Fibroblast of lung (primary cell): ENCODE results near the gene PPP1R1C. TPM values are rescaled to one million over a fixed set of nuclear protein-coding genes. Genes with fewer than 3 reads are reported as not detected.

Source experiments
- DNase-seq, 2 donors: peaks; one replicate each; pipeline versions ENCODE4 v3.0.0 to v3.0.0-alpha.2; 2010; ENCODE audit warnings: low read depth in 2 of 2
- H2AFZ ChIP-seq: 2 replicates; pipeline ENCODE4 v1.5.1; 2012; ENCODE audit warnings: low read length, control low read depth, inconsistent platforms
- H3K27ac ChIP-seq: 2 replicates; pipeline ENCODE4 v1.5.1; 2011; ENCODE audit warnings: low read length, control low read depth; ENCODE audit not compliant: insufficient read depth
- H3K27me3 ChIP-seq: 2 replicates; pipeline ENCODE4 v1.5.1; 2011; ENCODE audit warnings: mild to moderate bottlenecking, low read length; ENCODE audit not compliant: control insufficient read depth, insufficient read depth
- H3K36me3 ChIP-seq: 2 replicates; pipeline ENCODE4 v1.5.1; 2011; ENCODE audit warnings: low read length; ENCODE audit not compliant: control insufficient read depth, insufficient read depth
- H3K4me1 ChIP-seq: 2 replicates; pipeline ENCODE4 v1.5.1; 2011; ENCODE audit warnings: low read length; ENCODE audit not compliant: control insufficient read depth, insufficient read depth; ENCODE audit errors: extremely low read depth
- H3K4me2 ChIP-seq: 2 replicates; pipeline ENCODE4 v1.5.1; 2011; ENCODE audit warnings: low read length, control low read depth; ENCODE audit not compliant: insufficient read depth; ENCODE audit errors: extremely low read depth
- H3K4me3 ChIP-seq, 4 experiments: fragments of 200-600 bp in 1 of 4; sonication (generic) in 1 of 4; replicated peaks in 1 of 4; 2 replicates each; pipeline ENCODE4 v1.5.1; 2011 to 2016; ENCODE audit warnings: low read length in 4 of 4, low read depth in 3 of 4, mild to moderate bottlenecking in 3 of 4, control low read depth in 2 of 4, inconsistent platforms in 1 of 4, mixed read lengths in 1 of 4; ENCODE audit not compliant: insufficient read depth in 1 of 4; ENCODE audit errors: control extremely low read depth in 1 of 4
- H3K79me2 ChIP-seq: 2 replicates; pipeline ENCODE4 v1.5.1; 2012; ENCODE audit warnings: mild to moderate bottlenecking, low read length, inconsistent platforms; ENCODE audit not compliant: control insufficient read depth, insufficient read depth
- H3K9ac ChIP-seq: 2 replicates; pipeline ENCODE4 v1.5.1; 2011; ENCODE audit warnings: mild to moderate bottlenecking, low read length, control low read depth; ENCODE audit not compliant: insufficient read depth
- H3K9me3 ChIP-seq: 2 replicates; pipeline ENCODE4 v1.5.1; 2012; ENCODE audit warnings: low read depth, low read length; ENCODE audit not compliant: control insufficient read depth, insufficient read depth
- H4K20me1 ChIP-seq: 2 replicates; pipeline ENCODE4 v1.5.1; 2011; ENCODE audit warnings: low read length; ENCODE audit not compliant: control insufficient read depth, insufficient read depth; ENCODE audit errors: extremely low read depth
- CTCF ChIP-seq, 2 donors: IDR thresholded peaks in 1 of 2; conservative IDR thresholded peaks in 1 of 2; 1 replicate in 1 of 2; 2 replicates in 1 of 2; pipeline ENCODE4 v1.5.1; 2011 to 2012; ENCODE audit warnings: low read length in 2 of 2, control low read depth in 1 of 2, inconsistent platforms in 1 of 2, low read depth in 1 of 2, mild to moderate bottlenecking in 1 of 2
- EZH2 ChIP-seq: IDR thresholded peaks from 2 replicates; pipeline ENCODE4 v1.5.1; 2012; ENCODE audit warnings: low read length, control low read depth, mild to moderate bottlenecking; ENCODE audit errors: missing control alignments
- polyA plus RNA-seq, 2 donors: library from polyadenylated mRNA; depleted of rRNA in 1 of 2; stranded (reverse) in 1 of 2; unstranded in 1 of 2; fragments of >200 nt; gene quantifications; 2 replicates each; pipeline ENCODE4 v1.2.1, GENCODE V29; 2011 to 2012; ENCODE audit warnings: missing spikeins in 1 of 2
- total RNA-seq: library from RNA; depleted of rRNA; stranded (reverse); fragments of >200 nt; gene quantifications from 2 replicates; pipeline ENCODE4 v1.2.1, GENCODE V29; 2014

PPP1R1C gene
- total and polyA plus RNA-seq, 2 donors (not counting 1 experiment from before 2014, with no cell fraction given): 0.50 to 0.57 TPM

GRCh38 chr2:182050333-182051135 lies 64.9 kb downstream of the PPP1R1C start:
- H3K79me2 ChIP-seq: no peaks in the 10 kb centered on the region
- no peaks in the 10 kb centered on the region for H3K4me1 ChIP-seq
- H4K20me1 ChIP-seq: no peaks in the 10 kb centered on the region
- no peaks in the 10 kb centered on the region for H3K36me3 ChIP-seq
- H2AFZ ChIP-seq: no peak overlapping the region
- H3K27me3 ChIP-seq: no peaks in the 10 kb centered on the region
- H3K4me2 ChIP-seq: no peak overlapping the region
- H3K4me3 ChIP-seq: no peak overlapping the region
- no peaks in the 10 kb centered on the region for H3K9me3 ChIP-seq
- no peak overlapping the region for H3K27ac ChIP-seq
- DNase-seq: no peak
- no peak for TF ChIP-seq CTCF (conservative IDR thresholded peaks at IDR 0.05 in 1 of 2, IDR thresholded peaks at IDR 0.05 in 1 of 2; ENCODE audit: low read depth in 1 of 2, low read length in 2 of 2)
- no peak overlapping the region for H3K9ac ChIP-seq

- Histone ChIP-seq H3K4me1 (no peaks in the 10 kb centered on the region), H3K36me3 (no peaks in the 10 kb centered on the region), H3K9ac (no peak overlapping the region), H3K4me3 (no peak overlapping the region), H2AFZ (no peak overlapping the region), H3K27me3 (no peaks in the 10 kb centered on the region), H3K4me2 (no peak overlapping the region), H4K20me1 (no peaks in the 10 kb centered on the region), H3K27ac (no peak overlapping the region), H3K9me3 (no peaks in the 10 kb centered on the region), H3K79me2 (no peaks in the 10 kb centered on the region)
- no peak for DNase-seq
- TF ChIP-seq CTCF (conservative IDR thresholded peaks at IDR 0.05 in 1 of 2, IDR thresholded peaks at IDR 0.05 in 1 of 2; ENCODE audit: low read depth in 1 of 2, low read length in 2 of 2): no peak
- no peak for TF ChIP-seq EZH2
Measured at GRCh38 chr2:182055993-182056392, 70.3 kb downstream of the PPP1R1C start.

GRCh38 chr2:182057002-182057401 lies 71.3 kb downstream of the PPP1R1C start:
- no peaks in the 10 kb centered on the region for H3K36me3 ChIP-seq
- TF ChIP-seq EZH2: no peak
- H3K27me3 ChIP-seq: no peaks in the 10 kb centered on the region
- H3K9ac ChIP-seq: no peak overlapping the region
- no peak for DNase-seq
- H2AFZ ChIP-seq: no peak overlapping the region
- no peak overlapping the region for H3K4me2 ChIP-seq
- no peaks in the 10 kb centered on the region for H4K20me1 ChIP-seq
- H3K27ac ChIP-seq: no peak overlapping the region
- no peaks in the 10 kb centered on the region for H3K4me1 ChIP-seq
- no peak overlapping the region for H3K4me3 ChIP-seq
- H3K9me3 ChIP-seq: no peaks in the 10 kb centered on the region
- no peaks in the 10 kb centered on the region for H3K79me2 ChIP-seq
